Suprapubic skin (tissue), 3 donors: Measurements from ENCODE around the gene ASB6.

Experiments
- CTCF ChIP-seq, 2 donors: fragments of 200-600 bp in 1 of 2; fragments of 450-650 bp in 1 of 2; sonication (generic) in 1 of 2; IDR thresholded peaks; one replicate each; pipeline ENCODE4 v1.5.1; 2016 to 2019; ENCODE audit warnings: antibody characterized with exemption in 2 of 2, mild to moderate bottlenecking in 1 of 2, moderate library complexity in 1 of 2
- EP300 ChIP-seq: sonication (generic); formaldehyde crosslinking; IDR thresholded peaks from one replicate; pipeline ENCODE4 v1.6.1; 2017; ENCODE audit warnings: antibody characterized with exemption
- POLR2A ChIP-seq, 2 donors: fragments of 450-650 bp; IDR thresholded peaks; one replicate each; pipeline ENCODE4 v1.6.1; 2017; ENCODE audit warnings: antibody characterized with exemption in 2 of 2, mild to moderate bottlenecking in 2 of 2, moderate library complexity in 2 of 2

- no peak for TF ChIP-seq CTCF (IDR thresholded peaks at IDR 0.05)
- TF ChIP-seq POLR2A (IDR thresholded peaks at IDR 0.05), result no peak
- TF ChIP-seq EP300, result no peak
Measured at GRCh38 chr9:129624947-129625346, 17.0 kb downstream of the ASB6 start.
